H9 (cell line): ENCODE measurements around the gene B3GLCT. TPM values are rescaled to one million over a fixed set of nuclear protein-coding genes. Genes with fewer than 3 reads are reported as not detected.

Experiments
- DNase-seq: peaks from one replicate; pipeline ENCODE4 v3.0.0-alpha.2; 2017
- H2AFZ ChIP-seq: one replicate; pipeline ENCODE4 v1.6.1; 2013; ENCODE audit warnings: mild to moderate bottlenecking, low read length, control low read depth, moderate library complexity
- H2AK5ac ChIP-seq: 2 replicates; pipeline ENCODE4 v1.6.1; 2013; ENCODE audit warnings: low read length, control low read depth, mixed read lengths; ENCODE audit not compliant: insufficient read length
- H2BK120ac ChIP-seq: one replicate; pipeline ENCODE4 v1.6.1; 2013; ENCODE audit warnings: low read depth, mild to moderate bottlenecking, low read length, control low read depth, inconsistent platforms; ENCODE audit not compliant: poor library complexity, severe bottlenecking
- H2BK12ac ChIP-seq: 2 replicates; pipeline ENCODE4 v1.6.1; 2013; ENCODE audit warnings: low read length, control low read depth, mixed read lengths, low read depth; ENCODE audit not compliant: insufficient read length
- H2BK15ac ChIP-seq: 2 replicates; pipeline ENCODE4 v1.6.1; 2013; ENCODE audit warnings: low read depth, low read length, control low read depth
- H2BK20ac ChIP-seq: one replicate; pipeline ENCODE4 v1.6.1; 2013; ENCODE audit warnings: low read depth, mild to moderate bottlenecking, low read length, control low read depth, inconsistent platforms; ENCODE audit not compliant: poor library complexity, severe bottlenecking
- H2BK5ac ChIP-seq: 2 replicates; pipeline ENCODE4 v1.6.1; 2013; ENCODE audit warnings: low read length, control low read depth, mixed read lengths; ENCODE audit not compliant: insufficient read length
- H3K14ac ChIP-seq: 2 replicates; pipeline ENCODE4 v1.6.1; 2013; ENCODE audit warnings: low read length, control low read depth; ENCODE audit not compliant: insufficient read depth
- H3K18ac ChIP-seq: 2 replicates; pipeline ENCODE4 v1.6.1; 2013; ENCODE audit warnings: low read depth, mild to moderate bottlenecking, mixed read lengths, low read length, control low read depth; ENCODE audit not compliant: insufficient read length
- H3K23ac ChIP-seq: 2 replicates; pipeline ENCODE4 v1.6.1; 2013; ENCODE audit warnings: low read length, control low read depth, mixed read lengths, low read depth; ENCODE audit not compliant: insufficient read length
- H3K23me2 ChIP-seq: 2 replicates; pipeline ENCODE4 v1.6.1; 2013; ENCODE audit warnings: low read depth, mild to moderate bottlenecking, mixed read lengths, low read length, control low read depth; ENCODE audit not compliant: insufficient read length, poor library complexity, severe bottlenecking
- H3K27ac ChIP-seq: 2 replicates; pipeline ENCODE4 v1.5.1; 2013; ENCODE audit warnings: low read length, control low read depth, mixed read lengths, low read depth; ENCODE audit not compliant: insufficient read length
- H3K27me3 ChIP-seq: 2 replicates; pipeline ENCODE4 v1.6.1; 2013; ENCODE audit warnings: low read length, control low read depth, inconsistent platforms; ENCODE audit not compliant: insufficient read depth
- H3K4ac ChIP-seq: 2 replicates; pipeline ENCODE4 v1.6.1; 2013; ENCODE audit warnings: low read depth, mild to moderate bottlenecking, control low read depth, inconsistent platforms, low read length, moderate library complexity
- H3K4me1 ChIP-seq: 2 replicates; pipeline ENCODE4 v1.6.1; 2013; ENCODE audit warnings: low read length, control low read depth, inconsistent platforms; ENCODE audit not compliant: insufficient read depth
- H3K4me2 ChIP-seq: 2 replicates; pipeline ENCODE4 v1.6.1; 2013; ENCODE audit warnings: low read length, control low read depth, mixed read lengths; ENCODE audit not compliant: insufficient read length, insufficient read depth
- H3K56ac ChIP-seq: 2 replicates; pipeline ENCODE4 v1.6.1; 2013; ENCODE audit warnings: low read depth, mild to moderate bottlenecking, mixed read lengths, low read length, control low read depth; ENCODE audit not compliant: insufficient read length
- H3K79me1 ChIP-seq: 2 replicates; pipeline ENCODE4 v1.6.1; 2013; ENCODE audit warnings: low read depth, mild to moderate bottlenecking, moderate library complexity, low read length, control low read depth, inconsistent platforms; ENCODE audit not compliant: insufficient read depth, poor library complexity, severe bottlenecking
- H3K79me2 ChIP-seq: 2 replicates; pipeline ENCODE4 v1.6.1; 2013; ENCODE audit warnings: low read length, control low read depth, inconsistent platforms; ENCODE audit not compliant: insufficient read depth
- H3K9ac ChIP-seq: 2 replicates; pipeline ENCODE4 v1.6.1; 2013; ENCODE audit warnings: low read length, control low read depth, mixed read lengths; ENCODE audit not compliant: insufficient read length; ENCODE audit errors: extremely low read depth
- H3K9me3 ChIP-seq: one replicate; pipeline ENCODE4 v1.6.1; 2013; ENCODE audit warnings: low read depth, low read length, inconsistent platforms; ENCODE audit not compliant: control insufficient read depth
- H3T11ph ChIP-seq: one replicate; pipeline ENCODE4 v1.6.1; 2013; ENCODE audit warnings: mild to moderate bottlenecking, low read length, control low read depth, inconsistent platforms
- H4K20me1 ChIP-seq: one replicate; pipeline ENCODE4 v1.6.1; 2013; ENCODE audit not compliant: control insufficient read depth, insufficient read length, insufficient read depth
- H4K5ac ChIP-seq: 2 replicates; pipeline ENCODE4 v1.6.1; 2013; ENCODE audit warnings: low read depth, mild to moderate bottlenecking, mixed read lengths, low read length, control low read depth; ENCODE audit not compliant: insufficient read length
- H4K8ac ChIP-seq: replicated peaks from 2 replicates; pipeline ENCODE4 v1.6.1; 2013; ENCODE audit warnings: low read length, control low read depth, mixed read lengths, low read depth; ENCODE audit not compliant: insufficient read length
- H4K91ac ChIP-seq: 2 replicates; pipeline ENCODE4 v1.6.1; 2013; ENCODE audit warnings: low read depth, mild to moderate bottlenecking, moderate library complexity, mixed read lengths, low read length, control low read depth; ENCODE audit not compliant: insufficient read length
- H3K27ac Mint-ChIP-seq, 3 experiments: 2 replicates in 2 of 3; 3 replicates in 1 of 3; pipeline ENCODE4 v1.8.0; 2020 to 2021; ENCODE audit warnings: mixed read lengths in 3 of 3, mild to moderate bottlenecking in 1 of 3, moderate library complexity in 1 of 3
- H3K27me3 Mint-ChIP-seq: 2 replicates; pipeline ENCODE4 v1.8.0; 2021; ENCODE audit warnings: low read depth, mild to moderate bottlenecking, moderate library complexity, mixed read lengths
- H3K36me3 Mint-ChIP-seq, 3 experiments: 2 replicates in 2 of 3; 3 replicates in 1 of 3; pipeline ENCODE4 v1.8.0; 2020 to 2021; ENCODE audit warnings: low read depth in 3 of 3, mixed read lengths in 3 of 3; ENCODE audit not compliant: insufficient read depth in 1 of 3
- H3K4me1 Mint-ChIP-seq, 2 experiments: 2 replicates each; pipeline ENCODE4 v1.8.0; 2020; ENCODE audit warnings: mixed read lengths in 2 of 2
- H3K4me3 Mint-ChIP-seq, 2 experiments: 2 replicates in 1 of 2; 3 replicates in 1 of 2; pipeline ENCODE4 v1.8.0; 2020 to 2021; ENCODE audit warnings: mild to moderate bottlenecking in 2 of 2, mixed read lengths in 2 of 2, moderate library complexity in 1 of 2
- H3K9me3 Mint-ChIP-seq, 2 experiments: 2 replicates in 1 of 2; 3 replicates in 1 of 2; pipeline ENCODE4 v1.8.0; 2020; ENCODE audit warnings: mild to moderate bottlenecking in 2 of 2, mixed read lengths in 2 of 2, moderate library complexity in 1 of 2
- WGBS: extraction: QIAGEN DNeasy Blood & Tissue Kit; methylation state at CpG from one replicate; pipeline ENCODE4 v1.1.7; 2013; ENCODE audit warnings: missing lambda C conversion rate, low lambda C conversion rate, mixed read lengths; ENCODE audit not compliant: insufficient read length; ENCODE audit errors: extremely low coverage; 5-methylcytosine and 5-hydroxymethylcytosine counted together
- total RNA-seq: library from RNA; stranded (reverse); gene quantifications from 2 replicates; pipeline ENCODE4 v1.2.1, GENCODE V29; 2021
- TF ChIP-seq, protein P1 (sequence below): fragments of 200-600 bp; sonication (generic); conservative IDR thresholded peaks from 3 replicates; pipeline ENCODE4 v1.8.0; 2021; ENCODE audit warnings: antibody characterized with exemption, mild to moderate bottlenecking

B3GLCT gene
- total RNA-seq, 1 experiment from 2014 or later: 5.4 TPM

DNA sequence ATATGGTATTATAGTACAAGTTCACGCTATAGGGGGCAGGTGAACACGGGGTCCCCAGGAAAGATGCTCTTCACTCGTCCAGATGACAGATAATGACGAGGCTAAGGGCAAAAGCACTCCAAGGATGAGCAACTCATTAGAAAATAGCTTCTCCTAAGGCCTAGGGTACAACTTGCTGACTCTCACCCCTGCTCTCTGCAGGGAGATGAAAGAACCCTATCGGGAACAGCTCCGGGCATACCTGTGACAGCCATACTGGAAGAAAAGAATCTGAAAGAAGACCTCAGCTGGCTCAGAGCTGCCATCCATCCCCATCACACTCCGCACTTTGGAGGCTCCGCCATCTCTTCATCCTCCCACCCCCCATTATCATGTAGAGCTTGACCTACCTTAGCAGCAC lies 20.5 kb upstream of the B3GLCT start:
- no peak overlapping the region for H3K4ac ChIP-seq
- Mint-ChIP-seq H3K27me3 (no peaks in the 10 kb centered on the region; the same call in 1 of the 2 replicates), H3K9me3 (peaks cover 8 to 9% of the 10 kb centered on the region in 2 experiments; a peak in 4 of 5 replicates), H3K27ac (no peak overlapping the region), H3K4me1 (peaks cover 0 to 13% of the 10 kb centered on the region in 2 experiments; a peak in 2 of 4 replicates), H3K4me3 (no peak overlapping the region), H3K36me3 (peaks cover 0 to 12% (median 2%) of the 10 kb centered on the region in 3 experiments; a peak in 5 of 7 replicates)
- no peaks in the 10 kb centered on the region for H3K27me3 ChIP-seq
- H2AFZ ChIP-seq: no peak overlapping the region
- no peak overlapping the region for H3K4me2 ChIP-seq
- no peak overlapping the region for H3T11ph ChIP-seq
- no peak overlapping the region for H3K27ac ChIP-seq
- no peaks in the 10 kb centered on the region; the same call in 1 of the 2 replicates for H3K4me1 ChIP-seq
- no peak overlapping the region for H3K23ac ChIP-seq
- H2BK5ac ChIP-seq: no peak overlapping the region
- H4K20me1 ChIP-seq: no peaks in the 10 kb centered on the region
- H2BK12ac ChIP-seq: no peak overlapping the region
- H4K8ac ChIP-seq: no peak overlapping the region
- H3K56ac ChIP-seq: no peak overlapping the region
- no peak for DNase-seq
- no peak overlapping the region for H3K14ac ChIP-seq
- no peaks in the 10 kb centered on the region for H3K23me2 ChIP-seq
- H2BK120ac ChIP-seq: no peak overlapping the region
- H2BK15ac ChIP-seq: no peak overlapping the region
- no CpG with 5 or more reads among the region's 8 CpGs for whole genome bisulfite sequencing
- H4K91ac ChIP-seq: no peak overlapping the region
- H3K9ac ChIP-seq: no peak overlapping the region
- no peak overlapping the region for H2BK20ac ChIP-seq
- no peaks in the 10 kb centered on the region for H3K79me1 ChIP-seq
- no peak overlapping the region for H2AK5ac ChIP-seq
- H4K5ac ChIP-seq: no peak overlapping the region
- TF ChIP-seq, protein P1, sequence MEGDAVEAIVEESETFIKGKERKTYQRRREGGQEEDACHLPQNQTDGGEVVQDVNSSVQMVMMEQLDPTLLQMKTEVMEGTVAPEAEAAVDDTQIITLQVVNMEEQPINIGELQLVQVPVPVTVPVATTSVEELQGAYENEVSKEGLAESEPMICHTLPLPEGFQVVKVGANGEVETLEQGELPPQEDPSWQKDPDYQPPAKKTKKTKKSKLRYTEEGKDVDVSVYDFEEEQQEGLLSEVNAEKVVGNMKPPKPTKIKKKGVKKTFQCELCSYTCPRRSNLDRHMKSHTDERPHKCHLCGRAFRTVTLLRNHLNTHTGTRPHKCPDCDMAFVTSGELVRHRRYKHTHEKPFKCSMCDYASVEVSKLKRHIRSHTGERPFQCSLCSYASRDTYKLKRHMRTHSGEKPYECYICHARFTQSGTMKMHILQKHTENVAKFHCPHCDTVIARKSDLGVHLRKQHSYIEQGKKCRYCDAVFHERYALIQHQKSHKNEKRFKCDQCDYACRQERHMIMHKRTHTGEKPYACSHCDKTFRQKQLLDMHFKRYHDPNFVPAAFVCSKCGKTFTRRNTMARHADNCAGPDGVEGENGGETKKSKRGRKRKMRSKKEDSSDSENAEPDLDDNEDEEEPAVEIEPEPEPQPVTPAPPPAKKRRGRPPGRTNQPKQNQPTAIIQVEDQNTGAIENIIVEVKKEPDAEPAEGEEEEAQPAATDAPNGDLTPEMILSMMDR: no peak
- H3K18ac ChIP-seq: no peak overlapping the region
- H3K9me3 ChIP-seq: no peaks in the 10 kb centered on the region
- no peaks in the 10 kb centered on the region for H3K79me2 ChIP-seq
